AG10803 (cell line): ENCODE results near the gene C16orf89.
"Not testable (repeated sequence)": the region's sequence is repeated elsewhere in the genome, so short reads cannot be mapped to it uniquely, and the experiment has no call there.

Experiments used
- DNase-seq: peaks from one replicate; pipeline ENCODE4 v3.0.0; 2010; ENCODE audit warnings: low read depth
- H3K4me3 ChIP-seq: 2 replicates; pipeline ENCODE4 v1.5.1; 2011; ENCODE audit warnings: mild to moderate bottlenecking, low read length, control low read depth
- CTCF ChIP-seq: conservative IDR thresholded peaks from 2 replicates; pipeline ENCODE4 v1.5.1; 2011; ENCODE audit warnings: mild to moderate bottlenecking, low read length, control low read depth, inconsistent platforms

Gene C16orf89

GRCh38 chr16:5065813-5066212, at the start of gene C16orf89:
Gene C16orf89, minus strand, starts transcription at chr16:5065956. Its CDS starts 48 bp downstream, at chr16:5065908.
- TF ChIP-seq CTCF: no peak
- DNase-seq: no peak
- no peak within 1 kb of the TSS for H3K4me3 ChIP-seq

DNA sequence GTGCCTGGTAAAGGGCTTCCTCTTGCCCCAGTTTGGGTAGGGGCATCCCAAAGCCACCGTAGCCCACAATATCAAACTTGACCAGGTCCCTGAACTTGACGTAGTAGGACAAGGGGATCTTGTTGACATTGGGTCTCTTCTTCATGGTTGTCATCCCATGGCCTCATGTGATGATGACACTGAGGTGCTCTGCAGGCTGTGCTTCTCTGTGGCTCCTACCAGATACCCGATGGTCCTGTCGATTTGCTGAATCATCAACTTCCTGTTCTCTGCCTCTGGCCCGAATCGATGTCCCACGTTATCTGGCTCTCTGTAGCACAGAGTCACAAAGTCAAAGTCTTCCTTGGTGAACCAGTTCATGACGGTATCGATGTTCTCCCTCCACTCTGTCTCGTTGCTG, 45.2 kb upstream of the C16orf89 start:
- not testable (repeated sequence) for DNase-seq, H3K4me3 ChIP-seq

- DNase-seq: no peak
- no peak for TF ChIP-seq CTCF
- no peak overlapping the region for H3K4me3 ChIP-seq
Observed at GRCh38 chr16:5108505-5109158, 42.9 kb upstream of the C16orf89 start.

- not testable (repeated sequence) for DNase-seq, H3K4me3 ChIP-seq
Observed at GRCh38 chr16:5105039-5105438, 39.3 kb upstream of the C16orf89 start.

DNA sequence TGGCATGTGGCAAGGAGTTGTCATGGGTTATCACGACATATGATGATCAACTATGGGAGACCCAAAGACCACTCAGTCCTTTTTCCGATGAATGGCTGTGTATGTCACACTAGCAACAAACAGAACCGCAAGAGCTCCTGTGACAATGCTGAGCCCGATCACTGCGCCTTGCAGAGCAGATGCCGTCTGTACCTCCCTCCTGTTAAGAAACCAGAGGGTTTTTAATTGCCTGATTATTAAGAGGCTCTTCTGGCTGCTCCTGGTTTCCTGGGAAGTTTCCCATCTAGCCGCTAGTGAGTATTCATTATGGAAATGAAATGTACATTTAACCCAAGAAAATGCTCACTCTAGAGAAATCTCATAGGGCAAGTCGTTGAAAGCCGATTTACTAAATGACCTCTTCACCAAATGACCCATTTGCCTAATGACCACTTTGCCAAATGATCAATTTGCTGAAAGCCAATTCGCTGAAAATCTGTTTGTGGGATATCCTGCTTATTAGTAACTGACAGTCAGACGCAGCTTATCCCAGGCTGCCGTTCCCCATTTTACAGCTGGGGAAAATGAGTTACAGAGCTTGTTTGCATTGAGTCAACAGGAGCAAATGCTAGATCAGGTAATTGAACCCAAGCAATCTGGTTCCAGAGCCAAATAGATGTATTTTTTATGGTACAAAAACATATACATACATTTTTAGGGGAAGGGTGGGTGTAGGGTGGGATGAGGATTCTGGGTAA, 37.7 kb upstream of the C16orf89 start:
- not testable (repeated sequence) for DNase-seq, H3K4me3 ChIP-seq

- not testable (repeated sequence) for DNase-seq, H3K4me3 ChIP-seq
Observed at GRCh38 chr16:5099174-5099573, 33.4 kb upstream of the C16orf89 start.

DNA sequence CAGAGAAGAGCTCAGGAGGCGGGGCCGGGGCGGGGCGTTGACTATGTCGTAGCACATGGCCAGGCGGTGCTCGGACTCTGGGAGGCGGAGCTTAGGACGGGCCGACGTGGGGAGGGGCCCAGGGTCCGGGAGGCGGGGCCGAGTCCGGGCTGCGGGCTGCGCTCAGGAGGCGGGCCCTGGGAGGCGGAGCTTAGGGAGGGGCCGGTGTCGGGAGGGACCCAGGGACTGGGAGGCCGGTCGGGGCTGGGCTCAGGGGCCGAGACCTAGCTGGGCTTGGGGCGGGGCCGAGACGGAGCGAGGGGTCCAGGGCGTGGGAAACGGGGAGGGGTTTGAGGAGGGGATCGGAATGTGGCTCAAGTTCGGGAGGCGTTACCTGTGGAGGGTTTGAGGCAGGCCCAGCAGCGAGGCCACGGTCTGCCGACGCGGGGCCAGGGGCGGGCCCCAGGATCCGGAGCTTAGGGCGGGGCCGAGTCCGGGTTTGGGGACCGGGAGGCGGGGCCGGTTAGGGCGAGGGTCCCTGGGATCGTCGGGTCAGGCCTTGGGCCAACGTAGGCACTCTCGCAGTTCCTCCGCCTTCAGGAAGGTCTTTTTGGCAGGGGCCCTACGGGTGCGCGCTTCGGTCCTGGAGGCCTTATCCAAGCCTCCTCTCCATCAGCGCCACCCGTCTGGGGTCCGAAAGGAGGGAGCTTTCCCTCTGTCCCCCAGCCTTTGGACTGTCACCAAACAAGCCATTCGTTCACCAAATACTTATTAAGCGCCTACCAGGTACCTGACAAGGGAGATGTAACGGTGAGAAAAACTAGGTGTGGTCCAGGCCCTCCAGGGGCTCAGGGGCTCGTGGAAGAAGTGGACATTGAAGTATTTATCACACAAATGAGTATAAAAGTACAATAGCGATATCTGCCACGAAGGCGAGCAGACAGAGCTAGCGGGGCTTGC, 32.7 kb upstream of the C16orf89 start:
- peak overlapping the region; percentile 63 for H3K4me3 ChIP-seq
- DNase-seq: peak; percentile 56

DNA sequence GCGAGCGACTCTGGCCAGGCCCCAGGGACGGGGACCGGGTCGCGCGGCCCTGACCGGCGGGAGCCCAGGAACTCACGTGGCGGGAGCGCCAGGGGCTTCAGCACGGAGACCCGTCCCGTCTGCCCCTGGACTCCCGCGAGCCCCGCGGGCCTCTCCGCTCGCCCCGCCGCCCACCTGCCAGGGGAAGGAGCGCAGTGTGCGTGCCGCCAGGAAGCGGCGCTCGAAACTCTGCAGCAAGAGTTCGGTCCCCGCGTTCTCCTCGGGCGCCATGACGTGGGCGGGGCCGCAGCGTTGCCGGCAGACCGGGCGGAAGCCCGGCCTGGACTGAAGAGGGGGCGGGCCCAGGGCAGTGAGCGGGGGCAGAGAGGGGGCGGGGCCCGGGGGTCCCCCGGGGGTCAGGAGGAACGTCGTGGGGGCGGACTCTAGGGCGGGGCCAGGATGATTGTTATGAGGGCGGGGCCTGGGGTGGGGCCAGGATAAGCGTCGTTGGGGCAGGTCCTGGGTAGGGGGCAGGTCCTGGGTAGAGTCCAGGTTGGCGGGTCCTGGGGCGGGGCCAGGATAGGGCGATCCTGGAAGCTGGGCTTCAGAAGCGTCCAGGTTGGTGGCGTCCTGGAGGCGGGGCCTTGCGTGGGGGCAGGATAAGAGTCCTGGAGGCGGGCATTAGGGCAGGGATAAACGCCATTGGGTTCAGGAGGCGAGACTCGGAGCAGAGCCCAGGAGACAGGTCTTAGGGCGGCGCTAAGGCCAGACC, 31.9 kb upstream of the C16orf89 start, which contains the start of gene EEF2KMT:
Gene EEF2KMT (minus strand): TSS at position 326 of the 751 bp plus-strand sequence. CDS start 56 bp downstream, at position 270.
- DNase-seq: peak; percentile 100
- H3K4me3 ChIP-seq: peak within 1 kb of the TSS; percentile 67

- not testable (repeated sequence) for DNase-seq
- peak overlapping the region; percentile 67 for H3K4me3 ChIP-seq
Observed at GRCh38 chr16:5097061-5097469, 31.3 kb upstream of the C16orf89 start.

DNA sequence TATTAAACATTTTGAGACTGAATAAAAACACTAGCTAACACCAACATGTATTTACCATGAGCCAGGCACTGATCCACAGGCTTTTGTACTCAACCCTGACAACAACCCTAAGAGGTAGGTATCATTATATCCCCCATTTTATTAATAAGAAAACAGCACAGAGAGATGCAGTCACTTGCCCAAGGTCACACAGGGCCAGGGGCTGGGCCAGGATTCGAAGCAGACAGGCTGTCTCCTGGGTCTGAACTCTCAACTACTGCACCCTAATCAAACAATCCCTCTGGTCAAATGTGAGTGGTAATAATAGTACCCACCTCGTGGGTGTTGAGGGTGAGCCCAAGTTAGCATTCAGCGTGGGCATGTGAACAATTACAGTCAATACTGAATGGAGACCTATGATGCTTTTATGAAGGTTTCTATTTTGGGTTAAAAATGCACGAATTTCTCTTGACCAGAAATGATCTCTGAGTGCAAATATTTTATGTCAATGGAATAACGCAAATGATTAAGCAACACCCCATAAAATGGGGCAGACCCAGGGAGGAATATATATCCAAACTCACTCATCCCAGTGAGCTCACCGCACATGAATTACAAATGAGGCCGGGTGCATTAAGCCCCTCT, 30.8 kb upstream of the C16orf89 start:
- DNase-seq: not testable (repeated sequence)
- peak overlapping the region; percentile 67 for H3K4me3 ChIP-seq

GRCh38 chr16:5095145-5095830, 29.5 kb upstream of the C16orf89 start:
- DNase-seq, H3K4me3 ChIP-seq: not testable (repeated sequence)

DNA sequence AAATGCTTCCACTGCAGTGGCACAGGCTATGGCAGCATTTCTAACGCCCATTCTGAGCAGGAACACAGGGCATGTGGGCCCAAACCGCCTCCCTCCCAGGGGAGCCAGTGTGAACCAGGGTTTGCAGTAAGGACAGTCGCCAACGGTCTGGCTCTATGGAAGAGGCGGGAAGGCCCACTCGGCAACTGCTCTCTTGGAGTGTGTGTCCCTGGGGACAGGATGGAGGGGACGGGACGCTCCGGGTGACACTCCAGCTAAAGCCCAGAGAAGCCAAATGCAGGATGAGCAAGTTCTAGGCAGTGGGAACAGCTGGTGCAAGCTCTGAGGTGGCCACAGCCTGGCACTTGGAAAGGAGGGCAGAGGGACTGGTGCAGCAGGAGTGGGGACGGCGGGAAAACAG, 28.0 kb upstream of the C16orf89 start:
- not testable (repeated sequence) for H3K4me3 ChIP-seq, DNase-seq

GRCh38 chr16:5093081-5093480, 27.3 kb upstream of the C16orf89 start:
- not testable (repeated sequence) for H3K4me3 ChIP-seq, DNase-seq

DNA sequence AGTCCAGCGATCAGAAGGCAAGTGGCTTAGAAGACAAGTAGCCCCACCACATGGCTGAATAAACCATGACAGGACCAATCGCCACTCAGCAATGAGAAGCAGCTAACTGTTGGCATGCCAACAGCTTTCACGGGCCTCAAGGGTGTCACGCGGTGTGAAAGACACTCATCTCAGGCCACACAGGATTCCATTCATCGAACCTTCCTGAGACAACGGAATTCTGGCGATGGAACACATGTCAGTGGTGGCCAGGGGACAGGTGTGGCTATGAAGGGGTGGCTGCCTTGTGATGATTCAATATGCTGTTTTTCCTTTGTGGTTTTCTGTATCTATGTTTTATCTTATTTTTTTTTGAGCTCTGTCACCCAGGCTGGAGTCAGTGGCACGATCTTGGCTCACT, 24.8 kb upstream of the C16orf89 start:
- H3K4me3 ChIP-seq, DNase-seq: not testable (repeated sequence)

DNA sequence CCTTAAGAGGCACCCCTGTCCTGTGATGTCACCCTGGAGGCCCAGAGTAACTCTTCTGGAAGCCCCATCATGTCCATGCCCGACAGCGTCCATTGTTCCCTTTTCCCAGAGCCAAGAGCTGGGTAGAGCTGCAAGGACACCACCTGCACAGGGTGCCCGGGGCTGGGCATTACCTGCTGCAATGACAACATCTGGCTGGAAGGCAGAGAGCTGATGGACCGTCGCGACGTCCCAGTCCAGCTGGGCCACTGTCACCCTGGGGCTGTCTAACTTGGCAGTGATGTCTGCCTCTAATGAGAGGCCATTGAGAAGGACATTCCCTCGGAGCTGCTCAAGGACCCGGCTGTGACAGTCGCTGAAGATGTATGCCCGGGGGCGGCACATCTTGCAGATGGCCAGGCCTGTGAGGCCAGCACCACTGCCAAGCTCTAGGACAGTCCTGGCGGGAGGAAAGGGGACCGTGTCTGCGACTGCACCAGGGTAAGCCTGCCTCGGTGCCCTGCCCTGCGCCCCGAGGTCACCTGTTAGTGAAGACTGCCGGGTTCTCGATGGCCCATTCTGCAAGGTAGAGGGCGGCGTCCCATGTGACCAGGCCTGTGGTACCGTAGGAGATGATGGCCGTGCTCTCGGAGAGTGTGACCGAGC, 24.3 kb upstream of the C16orf89 start:
- not testable (repeated sequence) for DNase-seq, H3K4me3 ChIP-seq
